ENCODE measurements around the gene ZNF25.
"Not testable (repeated sequence)": the region's sequence is repeated elsewhere in the genome, so short reads cannot be mapped to it uniquely, and the experiment has no call there.

ZNF25 gene

GRCh38 chr10:37976091-37976879 is at the start of gene ZNF25:
ZNF25 (minus strand) TSS chr10:37976647; CDS start chr10:37971722, 4,925 bp downstream.
- in situ Hi-C loops (cut with MboI; ENCODE audit: low sequenced_read_pairs), result no loop called here

- in situ Hi-C loops (cut with MboI; ENCODE audit: low sequenced_read_pairs), result no loop called here
These were observed 48.8 kb upstream of the ZNF25 start for GRCh38 chr10:38025283-38025682.

GRCh38 chr10:38019124-38019523 is 42.7 kb upstream of the ZNF25 start:
- in situ Hi-C loops (cut with MboI; ENCODE audit: low sequenced_read_pairs), result not testable (repeated sequence)

GRCh38 chr10:38016354-38016753 is 39.9 kb upstream of the ZNF25 start:
- in situ Hi-C loops (cut with MboI; ENCODE audit: low sequenced_read_pairs), result no loop called here

- in situ Hi-C loops (cut with MboI; ENCODE audit: low sequenced_read_pairs), result no loop called here
These were observed 33.9 kb upstream of the ZNF25 start, which contains the start of gene ZNF33A for GRCh38 chr10:38010119-38010903. ZNF33A (plus strand) TSS chr10:38010675; CDS start chr10:38012342, 1,667 bp downstream.

DNA sequence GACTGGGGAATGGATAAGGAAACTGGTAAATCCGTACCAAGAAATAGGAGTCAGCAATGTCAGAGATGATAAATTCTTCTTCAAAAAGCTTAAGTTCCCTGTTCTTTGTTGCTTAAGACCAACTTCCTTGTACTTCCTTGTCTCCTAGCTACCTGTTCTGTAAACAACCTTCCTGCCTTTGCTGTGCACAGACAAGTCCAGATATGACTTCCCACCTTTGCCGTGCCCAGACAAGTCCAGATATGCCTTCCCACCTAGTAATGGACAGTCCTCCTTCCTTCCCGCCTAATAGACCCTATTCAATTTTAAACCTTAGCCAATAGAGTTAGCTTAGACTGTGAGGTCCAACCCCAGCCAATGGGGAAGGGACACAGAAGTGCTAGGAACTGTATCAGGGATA is 31.5 kb upstream of the ZNF25 start:
- in situ Hi-C loops (cut with MboI; ENCODE audit: low sequenced_read_pairs), result no loop called here

GRCh38 chr10:38007551-38007950 is 31.1 kb upstream of the ZNF25 start:
- in situ Hi-C loops (cut with MboI; ENCODE audit: low sequenced_read_pairs), result no loop called here

- in situ Hi-C loops (cut with MboI; ENCODE audit: low sequenced_read_pairs), result no loop called here
These were observed 27.1 kb upstream of the ZNF25 start for GRCh38 chr10:38003588-38003987.

DNA sequence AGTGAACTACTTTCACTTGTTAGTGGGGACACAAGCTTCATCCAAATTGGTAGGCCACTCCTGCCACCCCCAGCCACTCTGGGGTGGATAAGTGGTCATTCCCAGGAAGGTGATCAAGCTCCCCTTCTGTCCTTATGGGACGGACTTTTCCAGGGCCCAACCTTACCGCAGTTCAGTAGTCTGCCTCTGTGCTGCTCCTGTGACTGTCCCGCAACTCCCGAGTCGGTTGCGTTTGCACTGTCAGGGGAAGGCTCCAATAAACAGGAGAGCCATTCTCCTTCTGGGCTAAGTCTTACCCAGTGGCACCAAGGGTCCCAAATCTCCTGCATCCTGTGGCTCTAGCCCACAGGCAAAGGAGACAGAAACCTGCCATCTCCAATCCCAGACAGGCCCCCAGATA is 26.6 kb upstream of the ZNF25 start:
- in situ Hi-C loops (cut with MboI; ENCODE audit: low sequenced_read_pairs), result no loop called here

- in situ Hi-C loops (cut with MboI; ENCODE audit: low sequenced_read_pairs), result not testable (repeated sequence)
These were observed 24.0 kb upstream of the ZNF25 start for GRCh38 chr10:38000474-38000873.

DNA sequence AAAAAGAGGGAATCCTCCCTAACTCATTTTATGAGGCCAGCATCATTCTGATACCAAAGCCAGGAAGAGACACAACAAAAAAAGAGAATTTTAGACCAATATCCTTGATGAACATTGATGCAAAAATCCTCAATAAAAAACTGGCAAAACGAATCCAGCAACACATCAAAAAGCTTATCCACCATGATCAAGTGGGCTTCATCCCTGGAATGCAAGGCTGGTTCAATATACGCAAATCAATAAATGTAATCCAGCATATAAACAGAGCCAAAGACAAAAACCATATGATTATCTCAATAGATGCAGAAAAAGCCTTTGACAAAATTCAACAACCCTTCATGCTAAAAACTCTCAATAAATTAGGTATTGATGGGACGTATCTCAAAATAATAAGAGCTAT is 22.5 kb upstream of the ZNF25 start:
- in situ Hi-C loops (cut with MboI; ENCODE audit: low sequenced_read_pairs), result not testable (repeated sequence)

GRCh38 chr10:37992083-37992482 is 15.6 kb upstream of the ZNF25 start:
- in situ Hi-C loops (cut with MboI; ENCODE audit: low sequenced_read_pairs), result no loop called here

- in situ Hi-C loops (cut with MboI; ENCODE audit: low sequenced_read_pairs), result no loop called here
These were observed 15.2 kb upstream of the ZNF25 start for GRCh38 chr10:37991655-37992054.

GRCh38 chr10:37976880-37977203 is 395 bp upstream of the ZNF25 start:
- in situ Hi-C loops (cut with MboI; ENCODE audit: low sequenced_read_pairs), result no loop called here

DNA sequence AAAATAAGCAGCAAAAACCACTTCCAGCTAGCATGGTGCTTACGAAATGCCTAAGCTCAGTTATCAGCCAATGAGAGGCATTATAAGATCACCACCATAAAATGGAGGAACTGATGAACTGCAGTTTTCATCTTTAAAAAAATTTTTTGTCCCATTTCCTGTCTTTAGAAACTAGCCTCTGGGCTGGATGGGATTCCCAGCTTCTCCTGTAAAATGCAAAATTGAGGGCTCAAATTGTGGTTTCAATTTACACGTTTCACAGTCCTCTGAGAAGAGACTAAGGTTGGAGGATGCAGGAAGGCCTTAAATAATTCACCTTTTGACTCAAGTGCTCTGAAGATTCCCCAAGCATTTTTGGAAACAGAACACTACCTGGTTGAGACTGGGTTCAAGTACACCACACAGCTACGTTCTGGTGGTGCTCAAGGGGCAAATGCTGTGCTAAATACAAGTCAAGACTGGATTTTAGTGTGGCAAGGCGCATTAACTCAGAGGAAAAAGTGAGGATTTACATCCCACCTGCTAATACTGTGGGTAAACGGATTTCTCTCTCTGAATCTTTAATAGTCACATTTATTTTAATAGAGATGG is 951 bp downstream of the ZNF25 start:
- in situ Hi-C loops (cut with MboI; ENCODE audit: low sequenced_read_pairs), result no loop called here

DNA sequence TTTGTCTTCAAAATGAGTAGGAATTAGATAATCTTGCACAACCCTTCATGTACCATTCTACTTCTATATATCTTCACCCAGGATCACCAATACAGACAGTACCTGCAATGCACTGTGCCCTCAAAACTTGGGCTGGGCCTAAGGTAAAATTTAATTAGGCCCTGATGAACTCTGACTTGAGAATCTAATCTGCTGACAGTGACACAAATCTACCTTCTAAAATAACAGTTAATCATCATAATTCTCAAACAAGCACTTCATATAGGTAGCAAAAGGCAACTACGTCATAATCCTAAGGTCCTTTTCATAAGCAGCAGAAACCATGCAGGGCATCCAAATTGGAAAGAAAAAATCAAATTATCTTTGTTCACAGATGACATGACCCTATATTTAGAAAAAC is 4.1 kb downstream of the ZNF25 start:
- in situ Hi-C loops (cut with MboI; ENCODE audit: low sequenced_read_pairs), result no loop called here

- in situ Hi-C loops (cut with MboI; ENCODE audit: low sequenced_read_pairs), result no loop called here
These were observed 11.4 kb downstream of the ZNF25 start for GRCh38 chr10:37965006-37965405.

- in situ Hi-C loops (cut with MboI; ENCODE audit: low sequenced_read_pairs), result no loop called here
These were observed 15.8 kb downstream of the ZNF25 start for GRCh38 chr10:37960591-37961137.

GRCh38 chr10:37957841-37958240 is 18.6 kb downstream of the ZNF25 start:
- in situ Hi-C loops (cut with MboI; ENCODE audit: low sequenced_read_pairs), result no loop called here

DNA sequence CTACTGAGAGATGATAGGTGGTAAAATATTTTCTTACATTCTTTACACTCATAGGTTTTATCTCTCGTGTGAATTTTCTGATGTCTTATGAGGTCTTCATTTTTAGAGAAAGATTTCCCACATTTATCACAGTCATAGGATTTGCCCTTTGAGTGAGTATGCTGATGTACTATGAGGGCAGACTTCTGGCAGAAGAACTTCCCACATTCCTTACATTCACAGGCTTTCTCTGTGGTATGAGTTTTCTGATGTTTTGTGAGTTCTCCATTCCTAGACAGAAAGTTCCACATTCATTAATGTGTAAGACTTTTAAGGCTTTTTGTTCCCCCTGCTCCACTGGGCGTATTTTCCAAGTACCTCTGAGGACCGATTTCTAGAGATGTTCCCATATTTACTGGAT is 23.5 kb downstream of the ZNF25 start:
- in situ Hi-C loops (cut with MboI; ENCODE audit: low sequenced_read_pairs), result no loop called here

DNA sequence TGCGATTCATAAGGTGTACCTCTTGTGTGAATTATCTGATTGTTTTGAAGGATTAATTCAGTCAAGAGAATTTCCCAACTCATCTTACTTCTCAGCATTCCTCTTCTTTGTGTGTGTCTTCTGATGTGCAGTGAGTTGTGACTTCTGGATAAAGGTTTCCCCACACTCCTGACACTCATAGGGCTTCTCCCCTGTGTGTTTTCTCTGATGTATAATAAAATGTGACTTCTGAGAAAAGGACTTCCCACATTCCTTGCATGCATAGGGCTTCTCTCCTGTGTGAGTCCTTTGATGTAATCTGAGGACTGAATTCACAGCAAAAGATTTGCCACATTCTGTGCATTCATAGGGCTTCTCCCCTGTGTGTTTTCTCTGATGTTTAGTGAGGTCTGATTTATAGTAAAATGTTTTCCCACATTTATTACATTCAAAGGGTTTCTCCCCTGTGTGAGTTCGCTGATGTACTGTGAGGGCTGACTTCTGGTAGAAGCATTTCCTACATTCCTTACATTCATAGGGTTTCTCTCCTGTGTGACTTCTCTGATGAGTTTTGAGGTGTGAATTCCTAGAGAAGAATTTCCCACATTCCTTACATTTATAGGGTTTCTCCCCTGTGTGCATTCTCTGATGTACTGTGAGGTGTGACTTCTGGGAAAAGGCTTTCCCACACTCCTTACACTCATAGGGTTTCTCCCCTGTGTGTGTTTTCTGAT is 24.2 kb downstream of the ZNF25 start:
- in situ Hi-C loops (cut with MboI; ENCODE audit: low sequenced_read_pairs), result no loop called here
